Astrocyte of the cerebellum (primary cell): Measurements from ENCODE around the gene TAGLN2.

ENCODE experiments used
- DNase-seq: peaks from one replicate; pipeline ENCODE4 v3.0.0-alpha.2; 2011; ENCODE audit warnings: low read depth
- H3K4me3 ChIP-seq: 2 replicates; pipeline ENCODE4 v1.5.1; 2011; ENCODE audit warnings: mild to moderate bottlenecking, low read depth, low read length, moderate library complexity
- CTCF ChIP-seq: IDR thresholded peaks from 2 replicates; pipeline ENCODE4 v1.5.1; 2012; ENCODE audit warnings: low read length, low read depth, moderate library complexity, mild to moderate bottlenecking; ENCODE audit errors: missing control alignments
- in situ Hi-C: cut with HindIII; loops from 2 replicates; pipeline ENCODE4 v1.10.0; 2017; ENCODE audit warnings: low sequenced_read_pairs

The TAGLN2 gene

GRCh38 chr1:159892944-159893343, 32.4 kb downstream of the TAGLN2 start:
- no peak overlapping the region for H3K4me3 ChIP-seq
- in situ Hi-C loops: loop anchor here (5.0 kb wide), 1 partner anchor 96 kb away; no protein-coding TSS in a partner anchor
- DNase-seq: no peak
- no peak for TF ChIP-seq CTCF

GRCh38 chr1:159891275-159892157, 33.8 kb downstream of the TAGLN2 start:
- peak; percentile 79 for DNase-seq
- peak; percentile 97 for TF ChIP-seq CTCF
- H3K4me3 ChIP-seq: no peak overlapping the region
- in situ Hi-C loops: loop anchor here (5.0 kb wide), 1 partner anchor 94 kb away; no protein-coding TSS in a partner anchor

- in situ Hi-C loops: loop anchor here (5.0 kb wide), 1 partner anchor 93 kb away; no protein-coding TSS in a partner anchor
- DNase-seq: no peak
- no peak overlapping the region for H3K4me3 ChIP-seq
- TF ChIP-seq CTCF: no peak
Observed at GRCh38 chr1:159890390-159890789, 34.9 kb downstream of the TAGLN2 start.

GRCh38 chr1:159889821-159890252, 35.5 kb downstream of the TAGLN2 start:
- H3K4me3 ChIP-seq: no peak overlapping the region
- no peak for TF ChIP-seq CTCF
- peak; percentile 87 for DNase-seq
- in situ Hi-C loops: loop anchor here (5.0 kb wide), 1 partner anchor 93 kb away; no protein-coding TSS in a partner anchor

- H3K4me3 ChIP-seq: no peak overlapping the region
- TF ChIP-seq CTCF: no peak
- DNase-seq: no peak
- in situ Hi-C loops: no loop called here
Observed at GRCh38 chr1:159889202-159889601, 36.1 kb downstream of the TAGLN2 start.

- in situ Hi-C loops: no loop called here
- no peak for DNase-seq
- H3K4me3 ChIP-seq: no peak overlapping the region
- no peak for TF ChIP-seq CTCF
Observed at GRCh38 chr1:159884296-159884695, 41.0 kb downstream of the TAGLN2 start.
